ENCODE results near the gene ARHGAP1.

DNA sequence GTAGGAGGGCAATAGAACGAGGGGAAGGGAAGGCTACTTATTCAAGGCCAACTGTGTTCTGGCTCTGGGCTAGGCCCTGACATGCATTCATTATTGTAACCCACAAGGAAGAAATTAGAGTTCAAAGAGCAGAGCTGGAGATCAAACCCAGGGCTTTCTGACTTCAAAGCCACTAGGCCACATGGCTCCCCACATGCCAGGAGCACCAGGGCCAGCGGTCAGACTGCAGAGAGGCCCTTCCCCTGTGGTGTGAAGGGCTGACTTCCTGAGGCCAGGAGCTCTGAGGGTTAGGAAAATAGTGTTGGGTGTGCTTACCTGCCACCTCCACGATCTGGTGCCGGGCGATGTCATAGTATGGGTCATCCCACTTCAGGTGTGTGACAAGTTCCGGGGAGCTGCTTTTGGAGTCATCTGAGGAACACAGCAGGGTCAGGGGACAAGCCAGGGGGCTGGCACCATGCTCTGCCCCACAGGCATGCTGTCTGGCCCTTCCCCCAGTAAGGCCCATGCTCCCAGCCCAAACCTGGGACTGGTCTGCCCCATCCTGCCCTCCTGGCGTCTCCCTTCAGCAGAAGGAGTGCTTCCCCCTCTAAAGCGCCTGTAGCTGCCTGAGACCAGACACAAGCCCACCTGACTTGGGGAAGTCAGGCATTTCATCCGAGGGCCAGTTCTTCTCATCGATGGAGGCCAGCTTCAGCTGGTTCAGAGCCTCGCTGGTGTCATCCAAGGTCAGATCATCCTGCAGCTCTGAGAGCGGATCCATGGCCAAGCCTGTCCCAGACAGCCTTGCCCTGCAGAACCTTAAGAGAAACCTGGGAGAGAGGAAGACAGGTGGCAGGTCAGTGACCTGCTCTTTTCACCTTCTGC lies 4.8 kb downstream of the ARHGAP1 start:
- TF ChIP-seq POLR2AphosphoS5 (IDR thresholded peaks at IDR 0.05) (no peak), CTCF (IDR thresholded peaks at IDR 0.05 in 8 of 11, conservative IDR thresholded peaks at IDR 0.05 in 3 of 11) (no peak), POLR2A (IDR thresholded peaks at IDR 0.05) (no peak)

Measured in spleen (tissue), 7 donors.